Measurements from ENCODE around the gene CRHR1.

DNA sequence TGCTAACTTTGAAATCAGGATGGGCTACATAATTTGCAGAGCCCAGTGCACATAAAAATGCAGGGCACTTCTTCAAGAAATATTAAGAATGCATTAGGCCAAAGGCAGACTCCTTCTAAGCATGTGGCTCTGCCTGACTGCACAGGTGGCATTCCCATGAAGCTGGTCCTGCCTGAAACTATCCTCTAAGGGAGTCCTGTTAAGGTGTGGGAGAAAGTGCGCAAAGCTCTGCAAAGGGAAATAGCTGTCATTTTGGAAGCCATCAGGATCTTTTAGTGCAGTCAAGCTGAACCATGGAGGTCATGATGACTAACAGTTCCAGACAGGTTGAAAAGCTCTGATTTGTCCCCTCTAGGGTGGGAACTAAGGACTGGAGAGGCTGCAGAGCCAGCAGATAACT is 41.9 kb upstream of the CRHR1 start:
- TF ChIP-seq POLR2A (IDR thresholded peaks at IDR 0.05; ENCODE audit: low read depth, low read length), result no peak
- TF ChIP-seq BRCA1 (IDR thresholded peaks at IDR 0.05; ENCODE audit: low read depth, low read length), result no peak
- TF ChIP-seq, protein P1, sequence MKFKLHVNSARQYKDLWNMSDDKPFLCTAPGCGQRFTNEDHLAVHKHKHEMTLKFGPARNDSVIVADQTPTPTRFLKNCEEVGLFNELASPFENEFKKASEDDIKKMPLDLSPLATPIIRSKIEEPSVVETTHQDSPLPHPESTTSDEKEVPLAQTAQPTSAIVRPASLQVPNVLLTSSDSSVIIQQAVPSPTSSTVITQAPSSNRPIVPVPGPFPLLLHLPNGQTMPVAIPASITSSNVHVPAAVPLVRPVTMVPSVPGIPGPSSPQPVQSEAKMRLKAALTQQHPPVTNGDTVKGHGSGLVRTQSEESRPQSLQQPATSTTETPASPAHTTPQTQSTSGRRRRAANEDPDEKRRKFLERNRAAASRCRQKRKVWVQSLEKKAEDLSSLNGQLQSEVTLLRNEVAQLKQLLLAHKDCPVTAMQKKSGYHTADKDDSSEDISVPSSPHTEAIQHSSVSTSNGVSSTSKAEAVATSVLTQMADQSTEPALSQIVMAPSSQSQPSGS (IDR thresholded peaks at IDR 0.05; ENCODE audit: low read length), result no peak
- TF ChIP-seq, protein P2, sequence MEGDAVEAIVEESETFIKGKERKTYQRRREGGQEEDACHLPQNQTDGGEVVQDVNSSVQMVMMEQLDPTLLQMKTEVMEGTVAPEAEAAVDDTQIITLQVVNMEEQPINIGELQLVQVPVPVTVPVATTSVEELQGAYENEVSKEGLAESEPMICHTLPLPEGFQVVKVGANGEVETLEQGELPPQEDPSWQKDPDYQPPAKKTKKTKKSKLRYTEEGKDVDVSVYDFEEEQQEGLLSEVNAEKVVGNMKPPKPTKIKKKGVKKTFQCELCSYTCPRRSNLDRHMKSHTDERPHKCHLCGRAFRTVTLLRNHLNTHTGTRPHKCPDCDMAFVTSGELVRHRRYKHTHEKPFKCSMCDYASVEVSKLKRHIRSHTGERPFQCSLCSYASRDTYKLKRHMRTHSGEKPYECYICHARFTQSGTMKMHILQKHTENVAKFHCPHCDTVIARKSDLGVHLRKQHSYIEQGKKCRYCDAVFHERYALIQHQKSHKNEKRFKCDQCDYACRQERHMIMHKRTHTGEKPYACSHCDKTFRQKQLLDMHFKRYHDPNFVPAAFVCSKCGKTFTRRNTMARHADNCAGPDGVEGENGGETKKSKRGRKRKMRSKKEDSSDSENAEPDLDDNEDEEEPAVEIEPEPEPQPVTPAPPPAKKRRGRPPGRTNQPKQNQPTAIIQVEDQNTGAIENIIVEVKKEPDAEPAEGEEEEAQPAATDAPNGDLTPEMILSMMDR (IDR thresholded peaks at IDR 0.05 in 2 of 3, conservative IDR thresholded peaks at IDR 0.05 in 1 of 3; ENCODE audit: control insufficient read depth in 2 of 3, extremely low read depth in 1 of 3, insufficient read depth in 1 of 3, low read depth in 3 of 3, low read length in 3 of 3), result no peak
- TF ChIP-seq KDM1A (IDR thresholded peaks at IDR 0.05; ENCODE audit: borderline replicate concordance), result no peak
- TF ChIP-seq MXI1 (IDR thresholded peaks at IDR 0.05; ENCODE audit: low read depth, low read length), result no peak
- TF ChIP-seq, protein P3, sequence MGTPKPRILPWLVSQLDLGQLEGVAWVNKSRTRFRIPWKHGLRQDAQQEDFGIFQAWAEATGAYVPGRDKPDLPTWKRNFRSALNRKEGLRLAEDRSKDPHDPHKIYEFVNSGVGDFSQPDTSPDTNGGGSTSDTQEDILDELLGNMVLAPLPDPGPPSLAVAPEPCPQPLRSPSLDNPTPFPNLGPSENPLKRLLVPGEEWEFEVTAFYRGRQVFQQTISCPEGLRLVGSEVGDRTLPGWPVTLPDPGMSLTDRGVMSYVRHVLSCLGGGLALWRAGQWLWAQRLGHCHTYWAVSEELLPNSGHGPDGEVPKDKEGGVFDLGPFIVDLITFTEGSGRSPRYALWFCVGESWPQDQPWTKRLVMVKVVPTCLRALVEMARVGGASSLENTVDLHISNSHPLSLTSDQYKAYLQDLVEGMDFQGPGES (IDR thresholded peaks at IDR 0.05), result no peak
- no peak for TF ChIP-seq JUND (IDR thresholded peaks at IDR 0.05; ENCODE audit: low read depth, low read length)
- no peak for TF ChIP-seq ZSCAN29 (IDR thresholded peaks at IDR 0.05)

Measured in GM12878 (cell line).